HEK293T (cell line): ENCODE results near the gene ANGPT4.

Source experiments
- FOXM1 ChIP-seq: fragments of 450-650 bp; IDR thresholded peaks from 2 replicates; pipeline ENCODE4 v1.6.1; 2017; ENCODE audit warnings: mild to moderate bottlenecking, borderline replicate concordance
- L3MBTL2 ChIP-seq: fragments of 450-650 bp; conservative IDR thresholded peaks from 2 replicates; pipeline ENCODE4 v1.6.1; 2016; ENCODE audit warnings: mild to moderate bottlenecking
- PKNOX1 ChIP-seq: fragments of 450-650 bp; IDR thresholded peaks from 2 replicates; pipeline ENCODE4 v1.6.1; 2016
- SUZ12 ChIP-seq: fragments of 450-650 bp; IDR thresholded peaks from 2 replicates; pipeline ENCODE4 v1.6.1; 2016; ENCODE audit warnings: mild to moderate bottlenecking

GRCh38 chr20:963795-964194 lies 47.7 kb upstream of the ANGPT4 start:
- TF ChIP-seq SUZ12 = no peak
- TF ChIP-seq FOXM1 = no peak
- TF ChIP-seq PKNOX1 = no peak
- no peak for TF ChIP-seq L3MBTL2
